HFF-Myc (cell line): Measurements from ENCODE around the gene LRMDA.

Source experiments
- DNase-seq: peaks from one replicate; pipeline ENCODE4 v3.0.0-alpha.2; 2011; ENCODE audit warnings: low read depth; ENCODE audit errors: extremely low read depth
- H3K4me3 ChIP-seq: replicated peaks from 2 replicates; pipeline ENCODE4 v1.5.1; 2011; ENCODE audit warnings: low read depth, mild to moderate bottlenecking, control low read depth, low read length
- TF ChIP-seq, protein P1 (sequence below): IDR thresholded peaks from 2 replicates; pipeline ENCODE4 v1.5.1; 2012; ENCODE audit warnings: mild to moderate bottlenecking, low read depth, low read length, control low read depth; ENCODE audit errors: missing control alignments

The LRMDA gene

DNA sequence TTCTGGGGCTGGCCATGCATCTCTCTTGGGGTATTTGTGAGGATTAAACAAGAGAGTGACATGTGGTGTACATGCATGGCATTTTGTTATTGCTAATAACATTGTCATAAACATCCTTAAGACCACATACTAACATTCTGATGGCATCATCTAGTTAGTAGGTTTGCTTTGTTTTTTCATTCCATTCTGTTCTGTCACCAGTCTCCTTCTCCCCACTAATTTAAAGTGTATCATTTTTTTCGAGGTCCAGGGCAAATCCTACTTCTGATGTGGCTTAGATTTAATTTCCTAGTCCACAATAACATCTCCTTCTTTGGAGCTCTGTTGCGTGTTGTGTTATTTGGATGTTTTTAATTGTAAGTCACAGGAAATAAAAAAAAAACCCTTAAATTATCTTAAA, 248.1 kb downstream of the LRMDA start:
- no peak for DNase-seq
- TF ChIP-seq, protein P1, sequence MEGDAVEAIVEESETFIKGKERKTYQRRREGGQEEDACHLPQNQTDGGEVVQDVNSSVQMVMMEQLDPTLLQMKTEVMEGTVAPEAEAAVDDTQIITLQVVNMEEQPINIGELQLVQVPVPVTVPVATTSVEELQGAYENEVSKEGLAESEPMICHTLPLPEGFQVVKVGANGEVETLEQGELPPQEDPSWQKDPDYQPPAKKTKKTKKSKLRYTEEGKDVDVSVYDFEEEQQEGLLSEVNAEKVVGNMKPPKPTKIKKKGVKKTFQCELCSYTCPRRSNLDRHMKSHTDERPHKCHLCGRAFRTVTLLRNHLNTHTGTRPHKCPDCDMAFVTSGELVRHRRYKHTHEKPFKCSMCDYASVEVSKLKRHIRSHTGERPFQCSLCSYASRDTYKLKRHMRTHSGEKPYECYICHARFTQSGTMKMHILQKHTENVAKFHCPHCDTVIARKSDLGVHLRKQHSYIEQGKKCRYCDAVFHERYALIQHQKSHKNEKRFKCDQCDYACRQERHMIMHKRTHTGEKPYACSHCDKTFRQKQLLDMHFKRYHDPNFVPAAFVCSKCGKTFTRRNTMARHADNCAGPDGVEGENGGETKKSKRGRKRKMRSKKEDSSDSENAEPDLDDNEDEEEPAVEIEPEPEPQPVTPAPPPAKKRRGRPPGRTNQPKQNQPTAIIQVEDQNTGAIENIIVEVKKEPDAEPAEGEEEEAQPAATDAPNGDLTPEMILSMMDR: no peak

DNA sequence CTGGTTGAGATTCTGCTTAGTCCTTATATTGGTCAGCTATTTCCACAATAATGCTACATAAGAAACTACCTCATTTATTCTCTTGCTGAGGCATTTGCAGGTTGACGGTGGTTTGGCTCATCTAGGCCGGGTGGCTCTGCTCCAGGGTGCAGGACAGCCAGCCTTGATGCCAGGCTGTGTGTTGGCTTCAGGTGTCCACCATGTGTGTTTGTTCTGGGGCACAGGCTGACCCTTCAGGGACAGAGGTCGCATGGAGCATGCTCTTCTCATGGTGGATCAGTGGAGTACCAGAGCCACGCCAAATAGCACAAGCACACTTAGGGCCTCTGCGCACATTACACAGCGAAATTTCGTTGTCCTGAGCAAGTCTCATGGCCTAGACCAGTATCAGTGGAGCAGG, 249.9 kb downstream of the LRMDA start:
- DNase-seq: no peak
- TF ChIP-seq, protein P1: no peak
- H3K4me3 ChIP-seq: no peak overlapping the region

More for the DNA sequence above, 248.1 kb downstream of the LRMDA start:
- H3K4me3 ChIP-seq: no peak overlapping the region

DNA sequence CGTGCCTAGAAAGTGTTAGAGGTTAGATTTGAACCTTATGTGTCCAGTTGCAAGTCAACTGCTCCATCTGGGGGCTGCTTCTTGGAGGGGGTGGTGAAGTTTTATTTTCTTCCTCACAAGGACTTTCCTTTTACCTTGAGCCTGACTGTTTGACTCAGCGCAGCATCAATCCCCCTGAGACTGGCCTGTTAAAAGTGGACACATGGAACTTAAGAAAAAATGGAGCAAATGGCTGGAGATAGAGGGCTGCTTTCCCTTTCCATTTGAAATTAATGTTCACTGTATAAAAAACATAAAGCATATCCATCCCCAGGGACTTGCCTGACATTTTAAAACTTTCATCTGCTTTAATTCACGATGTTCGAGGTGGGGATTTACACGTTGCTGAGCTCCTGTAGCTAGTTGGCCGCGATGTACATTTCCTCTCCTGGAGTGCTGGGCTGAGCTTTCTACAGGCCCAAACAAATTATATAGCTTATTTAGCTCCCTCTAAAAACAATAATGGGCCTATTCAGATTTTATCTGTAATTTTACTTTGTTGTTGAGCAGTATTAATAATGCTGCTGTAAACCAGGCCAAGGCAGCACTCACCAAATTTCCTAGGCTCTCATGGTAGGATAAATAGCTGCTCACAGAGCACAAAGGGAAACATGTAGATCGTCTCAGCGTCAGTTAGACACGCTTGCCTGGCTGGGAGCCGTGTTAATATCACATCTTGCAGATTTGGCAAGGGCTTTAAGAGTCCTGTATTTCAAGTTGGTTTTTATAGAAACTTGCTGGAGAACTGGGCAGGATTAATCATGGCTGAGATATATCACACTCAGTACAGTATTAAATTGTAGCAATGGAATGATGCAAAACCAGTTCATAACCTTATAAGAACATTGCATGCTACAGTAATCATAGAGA, 251.5 kb downstream of the LRMDA start:
- DNase-seq: no peak
- H3K4me3 ChIP-seq: no peak overlapping the region
- TF ChIP-seq, protein P1: no peak

DNA sequence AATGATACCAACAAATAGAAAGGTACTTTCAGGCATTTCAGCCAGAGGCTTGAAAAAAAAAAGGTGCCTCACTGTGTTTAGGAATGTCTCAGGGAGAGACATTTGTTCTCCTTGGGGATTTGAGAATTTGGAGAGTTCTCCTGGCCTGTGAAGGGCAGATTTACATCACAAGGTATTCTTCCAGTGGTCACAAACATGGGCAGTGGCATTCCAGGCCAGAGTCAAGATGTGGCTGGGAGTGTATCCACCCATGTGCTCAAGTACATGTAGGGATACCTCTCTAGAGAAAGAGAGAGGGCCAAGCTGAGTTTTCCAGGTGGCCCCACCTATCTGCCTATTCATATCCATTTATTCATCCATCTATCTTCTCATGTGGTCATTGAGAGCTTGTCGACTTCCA, 253.8 kb downstream of the LRMDA start:
- TF ChIP-seq, protein P1: no peak

DNA sequence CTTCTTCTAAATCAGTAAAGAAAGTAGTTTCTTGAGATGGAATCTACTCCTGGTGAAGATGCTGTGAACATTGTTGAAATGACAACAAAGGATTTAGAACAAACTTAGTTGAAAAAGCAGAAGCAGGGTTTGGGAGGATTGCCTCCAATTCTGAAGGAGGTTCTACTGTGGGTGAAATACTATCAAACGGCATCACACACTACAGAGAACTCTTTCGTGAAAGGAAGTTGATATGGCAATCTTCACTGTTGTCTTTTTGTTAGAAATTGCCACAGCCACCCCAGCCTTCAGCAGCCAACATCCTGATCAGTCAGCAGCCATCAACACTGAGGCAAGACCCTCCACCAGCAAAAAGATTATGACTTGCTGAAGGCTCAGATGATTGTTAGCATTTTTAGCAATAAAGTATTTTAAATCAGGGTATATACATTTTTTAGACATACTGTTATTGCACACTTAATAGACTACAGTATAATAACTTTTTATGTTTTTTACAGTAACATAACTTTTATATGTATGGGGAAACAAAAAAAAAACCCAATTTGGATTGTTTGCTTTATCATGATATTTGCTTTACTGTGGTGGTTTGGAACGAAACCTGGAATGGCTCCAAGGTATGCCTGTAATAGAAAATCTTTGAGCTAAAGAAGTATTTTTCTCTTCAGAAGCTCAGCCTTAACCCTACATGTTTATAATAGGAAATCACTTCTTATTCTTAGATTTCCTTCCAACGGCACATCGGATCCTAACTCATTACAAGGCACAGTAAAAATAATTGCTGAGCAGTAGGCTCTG, 257.3 kb downstream of the LRMDA start:
- no peak overlapping the region for H3K4me3 ChIP-seq
- TF ChIP-seq, protein P1: no peak
- DNase-seq: no peak

More for the DNA sequence above, 253.8 kb downstream of the LRMDA start:
- H3K4me3 ChIP-seq: no peak overlapping the region
- no peak for DNase-seq

DNA sequence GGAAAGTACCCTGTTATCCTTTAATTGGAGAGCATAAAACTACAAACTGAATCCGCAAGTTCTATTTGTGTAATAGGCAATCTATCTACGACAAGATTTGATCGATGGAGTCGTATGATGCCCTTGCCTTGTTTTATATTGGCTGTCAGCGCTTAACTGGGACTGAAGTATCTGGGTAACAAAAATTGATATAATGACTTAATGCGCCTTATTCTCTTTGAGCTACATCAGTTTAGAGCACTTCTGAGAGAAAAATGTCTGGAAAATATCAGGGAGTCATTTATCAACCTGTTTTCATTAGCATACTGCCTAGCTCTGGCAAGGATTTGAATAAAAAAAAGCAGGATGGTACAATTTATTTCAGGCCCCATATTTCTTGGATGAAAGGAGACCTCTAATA, 262.1 kb downstream of the LRMDA start:
- no peak for DNase-seq
- TF ChIP-seq, protein P1: no peak
- no peak overlapping the region for H3K4me3 ChIP-seq
